Esophagus squamous epithelium (tissue), 4 donors: ENCODE data around the gene SLC22A31.

ENCODE experiments used
- CTCF ChIP-seq, 6 experiments: fragments of 450-650 bp in 4 of 6; fragments of 200-600 bp in 2 of 6; sonication (generic) in 2 of 6; IDR thresholded peaks; one replicate each; pipeline ENCODE4 v1.5.1; 2016 to 2019; ENCODE audit warnings: antibody characterized with exemption in 6 of 6, mild to moderate bottlenecking in 4 of 6, moderate library complexity in 4 of 6
- POLR2A ChIP-seq, 4 donors: fragments of 450-650 bp; IDR thresholded peaks; one replicate each; pipeline ENCODE4 v1.6.1; 2017; ENCODE audit warnings: antibody characterized with exemption in 4 of 4, mild to moderate bottlenecking in 4 of 4, moderate library complexity in 3 of 4

GRCh38 chr16:89146211-89147005, 53.9 kb downstream of the SLC22A31 start:
- TF ChIP-seq POLR2A (IDR thresholded peaks at IDR 0.05) (no peak), CTCF (IDR thresholded peaks at IDR 0.05) (no peak)
